NT2/D1 (cell line): Measurements from ENCODE around the gene SMPD3.

Source experiments
- DNase-seq: peaks from one replicate; pipeline ENCODE4 v3.0.0-alpha.2; 2011; ENCODE audit warnings: low read depth, low spot score
- H3K27me3 ChIP-seq: 2 replicates; pipeline ENCODE4 v1.6.0; 2011; ENCODE audit warnings: mild to moderate bottlenecking; ENCODE audit not compliant: insufficient read length, insufficient read depth
- H3K36me3 ChIP-seq: 2 replicates; pipeline ENCODE4 v1.6.1; 2011; ENCODE audit warnings: mild to moderate bottlenecking, low read length, mixed read lengths; ENCODE audit not compliant: insufficient read depth, insufficient read length
- H3K4me1 ChIP-seq: 2 replicates; pipeline ENCODE4 v1.5.1; 2011; ENCODE audit not compliant: insufficient read depth, insufficient read length
- H3K4me3 ChIP-seq: 2 replicates; pipeline ENCODE4 v1.5.1; 2011; ENCODE audit warnings: low read depth; ENCODE audit not compliant: insufficient read length
- H3K9ac ChIP-seq: 2 replicates; pipeline ENCODE4 v1.6.0; 2011; ENCODE audit warnings: low read depth; ENCODE audit not compliant: insufficient read length
- H3K9me3 ChIP-seq: 2 replicates; pipeline ENCODE4 v1.5.1; 2011; ENCODE audit warnings: mild to moderate bottlenecking, low read length; ENCODE audit not compliant: insufficient read depth
- SUZ12 ChIP-seq: IDR thresholded peaks from 2 replicates; pipeline ENCODE4 v1.6.1; 2011; ENCODE audit not compliant: insufficient read length, insufficient read depth; ENCODE audit errors: extremely low read depth
- YY1 ChIP-seq: IDR thresholded peaks from 2 replicates; pipeline ENCODE4 v1.6.1; 2011; ENCODE audit not compliant: insufficient read length, insufficient read depth
- ZNF274 ChIP-seq: IDR thresholded peaks from 2 replicates; pipeline ENCODE4 v1.6.1; 2011; ENCODE audit warnings: mild to moderate bottlenecking, low read depth, low read length

Gene SMPD3

GRCh38 chr16:68335175-68335574, 113.1 kb downstream of the SMPD3 start:
- peaks cover 74% of the 10 kb centered on the region for H3K36me3 ChIP-seq
- DNase-seq = no peak
- H3K27me3 ChIP-seq = no peaks in the 10 kb centered on the region
- H3K9ac ChIP-seq = no peak overlapping the region
- H3K4me1 ChIP-seq = peaks cover 3% of the 10 kb centered on the region
- no peaks in the 10 kb centered on the region for H3K9me3 ChIP-seq
- no peak overlapping the region for H3K4me3 ChIP-seq
- no peak for TF ChIP-seq YY1
- no peak for TF ChIP-seq ZNF274
- no peak for TF ChIP-seq SUZ12

DNA sequence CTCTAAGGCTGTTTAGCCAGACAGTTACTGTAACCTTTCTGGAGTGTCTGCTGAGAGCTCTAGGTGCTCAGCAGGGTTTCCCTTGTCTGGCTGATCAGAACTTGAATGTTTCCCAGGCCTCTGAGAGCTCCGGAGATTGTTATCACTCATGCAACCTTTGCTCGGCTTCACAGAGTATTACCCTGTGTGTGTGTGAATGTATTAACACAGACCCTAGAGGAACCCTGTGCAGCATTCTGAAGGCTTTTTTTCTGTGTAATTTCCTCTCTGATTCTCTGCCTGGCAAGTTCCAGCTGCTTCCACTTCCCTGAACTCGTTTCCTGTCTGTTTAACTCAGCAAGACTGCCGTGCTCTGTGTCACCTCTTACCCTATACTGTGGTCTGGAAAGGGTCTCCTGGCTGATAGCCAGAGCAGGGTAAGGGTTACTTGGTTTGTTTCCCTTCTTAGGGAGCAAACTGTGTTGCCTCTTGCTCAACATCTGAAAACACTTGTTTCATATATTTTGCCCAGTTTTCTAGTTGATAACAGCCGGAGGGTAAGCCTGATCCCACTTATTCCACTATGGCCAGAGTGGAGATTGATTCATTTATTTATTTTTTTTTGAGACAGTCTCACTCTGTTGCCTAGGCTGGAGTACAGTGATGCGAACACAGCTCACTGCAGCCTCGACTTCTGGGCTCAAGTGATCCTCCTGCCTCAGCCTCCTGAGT, 115.7 kb downstream of the SMPD3 start:
- no peak for DNase-seq
- TF ChIP-seq SUZ12 = no peak
- TF ChIP-seq YY1 = no peak
- TF ChIP-seq ZNF274 = no peak
- H3K9ac ChIP-seq = no peak overlapping the region
- no peak overlapping the region for H3K4me3 ChIP-seq
- peaks cover 67% of the 10 kb centered on the region for H3K36me3 ChIP-seq
- H3K4me1 ChIP-seq = peaks cover 3% of the 10 kb centered on the region
- H3K27me3 ChIP-seq = no peaks in the 10 kb centered on the region
- no peaks in the 10 kb centered on the region for H3K9me3 ChIP-seq

DNA sequence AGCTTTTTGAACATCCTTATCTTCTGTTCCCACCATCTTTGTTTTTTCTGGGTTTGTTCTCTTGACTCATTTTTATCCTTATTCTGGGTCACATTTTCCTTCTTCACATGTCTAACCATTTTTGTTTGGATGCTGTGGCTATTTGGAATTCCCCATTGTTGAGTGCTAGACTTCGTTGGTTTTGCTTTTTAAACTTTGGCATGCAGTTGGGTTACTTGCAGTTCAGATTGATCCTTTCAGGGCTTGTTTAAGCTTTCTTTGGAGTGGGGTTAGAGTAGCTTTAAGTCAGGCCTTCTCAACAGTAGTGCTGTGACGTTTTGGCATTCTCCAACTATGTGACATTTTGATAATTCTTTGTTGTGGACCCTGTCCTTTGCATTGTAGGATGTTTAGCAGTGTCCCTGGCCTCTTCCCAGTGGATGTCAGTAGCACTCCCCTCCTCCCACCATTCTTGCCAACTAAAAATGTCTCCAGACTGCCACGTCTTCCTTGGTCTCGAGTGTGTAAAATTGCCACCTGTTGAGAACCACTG, 116.4 kb downstream of the SMPD3 start:
- TF ChIP-seq SUZ12 = no peak
- Histone ChIP-seq H3K4me1 (peaks cover 3% of the 10 kb centered on the region), H3K27me3 (no peaks in the 10 kb centered on the region), H3K36me3 (peaks cover 67% of the 10 kb centered on the region), H3K9ac (no peak overlapping the region), H3K9me3 (no peaks in the 10 kb centered on the region), H3K4me3 (no peak overlapping the region)
- no peak for DNase-seq

- no peak for TF ChIP-seq YY1
- TF ChIP-seq SUZ12 = no peak
- no peak for TF ChIP-seq ZNF274
These were observed 119.4 kb downstream of the SMPD3 start for GRCh38 chr16:68328860-68329390.

DNA sequence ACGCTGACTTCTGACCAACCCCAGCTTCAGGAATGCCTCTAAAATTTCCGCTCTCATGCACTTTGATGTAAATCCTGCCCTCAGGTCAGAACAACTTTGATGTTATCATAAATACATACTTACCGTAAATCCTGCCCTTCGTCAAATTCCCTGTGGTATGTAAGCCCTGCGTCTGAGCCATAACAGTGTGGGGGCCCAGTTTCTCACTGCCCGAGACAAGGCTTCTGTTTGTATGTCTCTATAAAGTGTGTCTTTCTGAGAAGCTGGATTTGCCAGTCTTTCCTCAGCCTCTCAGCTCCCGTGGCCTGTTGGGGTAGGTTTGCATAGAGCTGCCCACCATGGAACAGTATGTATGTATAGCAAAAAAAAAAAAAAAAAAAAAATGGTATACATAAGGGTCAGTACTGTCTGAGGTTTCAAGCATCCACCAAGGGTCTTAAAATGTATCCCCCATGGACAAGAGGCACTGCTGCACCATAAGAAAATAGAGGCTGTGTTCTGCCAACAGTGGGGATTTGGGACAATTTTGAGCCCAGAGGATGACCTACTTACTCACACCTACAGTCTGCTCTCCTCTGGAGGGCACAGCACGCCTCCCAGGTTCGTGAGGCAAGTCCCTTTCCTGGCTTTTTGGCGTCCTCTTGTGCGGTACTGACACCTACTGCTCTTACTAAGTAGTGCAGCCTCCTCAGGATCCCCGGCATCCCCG, 120.0 kb downstream of the SMPD3 start:
- H3K27me3 ChIP-seq = no peaks in the 10 kb centered on the region
- H3K36me3 ChIP-seq = peaks cover 73% of the 10 kb centered on the region
- no peak overlapping the region for H3K9ac ChIP-seq
- no peak overlapping the region for H3K4me3 ChIP-seq
- H3K4me1 ChIP-seq = peaks cover 3% of the 10 kb centered on the region
- peak; percentile 87 for DNase-seq
- TF ChIP-seq YY1 (no peak), SUZ12 (no peak), ZNF274 (no peak)
- H3K9me3 ChIP-seq = no peaks in the 10 kb centered on the region

More at GRCh38 chr16:68328860-68329390, 119.4 kb downstream of the SMPD3 start:
- Histone ChIP-seq H3K9ac (no peak overlapping the region), H3K36me3 (peaks cover 73% of the 10 kb centered on the region), H3K9me3 (no peaks in the 10 kb centered on the region), H3K4me1 (peaks cover 3% of the 10 kb centered on the region), H3K27me3 (no peaks in the 10 kb centered on the region), H3K4me3 (no peak overlapping the region)
- DNase-seq = no peak

DNA sequence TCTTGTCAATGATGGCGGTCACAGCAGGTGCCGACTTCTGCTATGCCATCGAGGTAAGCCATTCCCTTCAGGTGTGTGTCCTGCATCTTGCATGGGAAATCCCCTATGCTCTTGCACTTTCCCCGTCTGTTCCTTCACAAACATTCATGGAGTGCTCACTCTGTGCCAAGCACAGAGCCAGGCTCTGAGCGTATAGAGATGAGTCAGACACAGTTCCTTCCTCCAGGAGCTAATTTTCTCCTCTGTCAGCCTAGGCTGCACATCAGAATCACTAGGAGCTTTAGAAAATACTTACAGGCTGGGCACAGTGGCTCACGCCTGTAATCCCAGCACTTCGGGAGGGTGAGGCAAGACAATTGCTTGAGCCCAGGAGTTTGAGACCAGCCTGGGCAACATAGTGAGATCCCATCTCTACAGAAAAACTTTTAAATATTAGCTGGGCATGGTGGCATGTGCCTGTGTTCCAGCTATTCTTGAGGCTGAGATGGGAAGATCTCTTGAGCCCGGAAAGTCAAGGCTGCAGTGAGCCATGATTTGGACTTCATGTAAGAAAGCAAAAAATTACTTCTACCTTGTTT, 123.4 kb downstream of the SMPD3 start:
- no peak overlapping the region for H3K9ac ChIP-seq
- no peaks in the 10 kb centered on the region for H3K27me3 ChIP-seq
- peaks cover 85% of the 10 kb centered on the region for H3K36me3 ChIP-seq
- no peak overlapping the region for H3K4me3 ChIP-seq
- TF ChIP-seq YY1 (no peak), SUZ12 (no peak), ZNF274 (no peak)
- no peaks in the 10 kb centered on the region for H3K9me3 ChIP-seq
- H3K4me1 ChIP-seq = no peaks in the 10 kb centered on the region
- DNase-seq = no peak

DNA sequence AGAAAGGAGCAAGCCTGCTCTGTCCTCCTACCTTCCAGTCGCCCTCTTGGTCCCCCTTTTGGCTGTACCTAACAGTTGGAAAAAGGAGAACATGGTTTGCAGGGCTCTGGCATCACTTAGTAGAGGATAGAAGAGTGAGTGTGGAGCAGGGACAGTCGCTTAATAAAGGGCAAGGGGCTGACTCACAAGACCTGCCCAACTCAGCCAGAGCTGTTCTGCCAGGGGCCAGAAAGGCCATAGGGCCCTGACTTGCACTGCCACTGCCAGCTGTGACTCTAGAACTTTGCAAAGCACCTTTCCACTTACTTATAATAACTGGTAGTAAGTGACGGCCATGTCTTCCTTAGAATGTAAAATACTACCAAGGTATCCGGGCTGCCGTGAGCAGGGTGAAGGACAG, 124.0 kb downstream of the SMPD3 start:
- peaks cover 84% of the 10 kb centered on the region for H3K36me3 ChIP-seq

More for the DNA sequence above, 124.0 kb downstream of the SMPD3 start:
- no peak for DNase-seq
- H3K9me3 ChIP-seq = no peaks in the 10 kb centered on the region
- H3K27me3 ChIP-seq = no peaks in the 10 kb centered on the region
- no peaks in the 10 kb centered on the region for H3K4me1 ChIP-seq
- no peak overlapping the region for H3K9ac ChIP-seq
- TF ChIP-seq YY1 (no peak), SUZ12 (no peak), ZNF274 (no peak)
- no peak overlapping the region for H3K4me3 ChIP-seq
